ENCODE data around the gene CPXM1. TPM values are rescaled to one million over a fixed set of nuclear protein-coding genes. Genes with fewer than 3 reads are reported as not detected.

CPXM1 gene
- total and polyA plus RNA-seq, 2 donors (not counting 3 experiments of a cell fraction or from before 2014, with no cell fraction given) = 18.9 to 20.3 TPM

- Histone ChIP-seq H3K36me3 (ENCODE audit: control insufficient read depth in 2 of 2, extremely low read depth in 1 of 2, insufficient read depth in 2 of 2, low read length in 2 of 2) (no peaks in the 10 kb centered on the region), H3K9me1 (replicated peaks; ENCODE audit: control insufficient read depth, extremely low read depth, insufficient read depth, low read length) (no peaks in the 10 kb centered on the region), H3K27ac (ENCODE audit: insufficient read depth, low read depth, low read length) (no peak overlapping the region), H3K4me1 (ENCODE audit: control insufficient read depth, extremely low read depth, insufficient read depth, low read length) (no peaks in the 10 kb centered on the region), H3K4me3 (replicated peaks in 1 of 3; ENCODE audit: insufficient read depth in 1 of 3, low read depth in 1 of 3, low read length in 3 of 3) (no peak overlapping the region), H3K4me2 (ENCODE audit: insufficient read depth, low read length) (no peak overlapping the region), H3K9ac (replicated peaks; ENCODE audit: extremely low read depth, insufficient read depth, low read length) (no peak overlapping the region), H2AFZ (ENCODE audit: low read depth, low read length) (no peak overlapping the region), H3K27me3 (ENCODE audit: control insufficient read depth in 2 of 2, insufficient read depth in 2 of 2, low read length in 2 of 2) (peaks cover 8 to 9% of the 10 kb centered on the region in 2 experiments), H4K20me1 (replicated peaks; ENCODE audit: control insufficient read depth, extremely low read depth, insufficient read depth, low read length) (no peaks in the 10 kb centered on the region), H3K79me2 (ENCODE audit: control insufficient read depth, insufficient read depth, low read length) (no peaks in the 10 kb centered on the region), H3K9me3 (replicated peaks; ENCODE audit: control insufficient read depth, insufficient read depth, low read length) (no peaks in the 10 kb centered on the region)
- ChIA-PET CTCF (interaction anchor here (0.7 kb wide), 1 partner anchor 62 kb away, joined by 3 read pairs; no protein-coding TSS in a partner anchor), POLR2A (no interaction called here)
- DNase-seq (ENCODE audit: low read depth, low spot score) (no peak), FAIRE-seq (no peak)
- no peak for TF ChIP-seq GATA2 (IDR thresholded peaks at IDR 0.05; ENCODE audit: insufficient read depth, insufficient read length, low read depth, low read length)
- TF ChIP-seq POLR2A (IDR thresholded peaks at IDR 0.05; ENCODE audit: low read depth, low read length) = no peak
- no peak for TF ChIP-seq EZH2 (IDR thresholded peaks at IDR 0.05; ENCODE audit: borderline replicate concordance, low read depth, low read length, severe bottlenecking)
- TF ChIP-seq CTCF (IDR thresholded peaks at IDR 0.05; ENCODE audit: extremely low read depth in 1 of 2, insufficient read depth in 1 of 2, low read depth in 1 of 2, low read length in 2 of 2) = no peak
- no peak for TF ChIP-seq MAX (IDR thresholded peaks at IDR 0.05; ENCODE audit: insufficient read depth, insufficient read length)
- TF ChIP-seq JUN (IDR thresholded peaks at IDR 0.05; ENCODE audit: borderline replicate concordance, insufficient read depth, insufficient read length, low read depth) = no peak
- TF ChIP-seq FOS (IDR thresholded peaks at IDR 0.05; ENCODE audit: borderline replicate concordance, insufficient read depth, low read length) = no peak
- no peak for TF ChIP-seq POLR2AphosphoS5 (IDR thresholded peaks at IDR 0.05; ENCODE audit: insufficient read depth, low read depth, low read length)
- TF ChIP-seq MYC (IDR thresholded peaks at IDR 0.05; ENCODE audit: low read depth, low read length) = no peak
- intact Hi-C loops (cut with micrococcal nuclease) (no loop called here), dilution Hi-C loops (cut with MboI; ENCODE audit: extremely low pct_ligation_motif_present, low sequenced_read_pairs) (no loop called here)
- no TSS peak for BruUV-seq (replicated peaks)
Measured at GRCh38 chr20:2783908-2784566, 16.4 kb downstream of the CPXM1 start.

Measured in endothelial cell of umbilical vein (primary cell).